ENCODE data around the gene FGF12.

DNA sequence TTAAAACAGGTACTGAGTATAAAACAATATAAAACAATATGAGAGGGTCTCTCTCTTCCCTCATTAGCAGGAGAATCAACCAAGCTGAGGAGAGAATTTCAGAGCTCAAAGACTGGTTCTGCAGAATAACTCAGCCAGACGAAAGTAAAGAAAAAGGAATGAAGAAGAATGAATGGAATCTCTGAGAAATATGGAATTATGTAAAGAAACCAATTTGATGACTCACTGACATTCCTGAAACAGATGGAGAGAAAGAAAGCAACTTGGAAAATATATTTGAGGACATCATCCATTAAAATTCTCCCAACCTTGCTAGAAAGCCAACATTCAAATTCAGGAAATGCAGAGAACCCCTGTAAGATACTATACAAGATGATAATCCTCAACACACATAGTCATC is 635.5 kb downstream of the FGF12 start:
- TF ChIP-seq CTCF (IDR thresholded peaks at IDR 0.05) (no peak), POLR2A (IDR thresholded peaks at IDR 0.05) (no peak)
